Adrenal gland (tissue), 12 donors: Measurements from ENCODE around the gene CST4. TPM values are rescaled to one million over a fixed set of nuclear protein-coding genes. Genes with fewer than 3 reads are reported as not detected.

Experiments used
- DNase-seq, 7 donors: peaks; one replicate each; pipeline ENCODE4 v3.0.0-alpha.2; 2019 to 2020
- H3K27ac ChIP-seq, 5 donors: fragments of 200-600 bp; sonication (generic) in 4 of 5; 1 replicate in 3 of 5; 2 replicates in 2 of 5; pipeline versions ENCODE4 v1.5.1 to v1.8.0; 2016 to 2020; ENCODE audit warnings: mild to moderate bottlenecking in 1 of 5
- H3K27me3 ChIP-seq: fragments of 200-600 bp; 2 replicates; pipeline ENCODE4 v1.8.0; 2021
- H3K36me3 ChIP-seq, 2 donors: fragments of 200-600 bp; replicated peaks in 1 of 2; 1 replicate in 1 of 2; 2 replicates in 1 of 2; pipeline versions ENCODE4 v1.5.1 to v1.8.0; 2018 to 2022
- H3K4me1 ChIP-seq, 2 donors: fragments of 200-600 bp; replicated peaks in 1 of 2; 1 replicate in 1 of 2; 2 replicates in 1 of 2; pipeline versions ENCODE4 v1.5.1 to v1.8.0; 2018 to 2021
- H3K4me3 ChIP-seq, 4 donors: fragments of 200-600 bp; sonication (generic) in 3 of 4; one replicate each; pipeline ENCODE4 v1.5.1; 2016 to 2018
- H3K9me3 ChIP-seq, 3 donors: fragments of 200-600 bp; sonication (generic) in 1 of 3; replicated peaks in 1 of 3; 1 replicate in 2 of 3; 2 replicates in 1 of 3; pipeline versions ENCODE4 v1.5.1 to v1.8.0; 2016 to 2021
- POLR2A ChIP-seq, 2 donors: fragments of 450-650 bp; IDR thresholded peaks; one replicate each; pipeline ENCODE4 v1.6.1; 2017; ENCODE audit warnings: antibody characterized with exemption in 2 of 2, mild to moderate bottlenecking in 2 of 2, moderate library complexity in 1 of 2
- WGBS, 4 donors: extraction: QIAGEN DNeasy Blood & Tissue Kit in 2 of 4; methylation state at CpG; one replicate each; pipeline versions ENCODE4 v1.1.5 to v1.1.7; 2013 to 2017; 5-methylcytosine and 5-hydroxymethylcytosine counted together
- intact Hi-C, 2 donors: fragments of 100-400 bp; cut with DNase I; formaldehyde crosslinking; loops; one replicate each; pipeline versions ENCODE4 v1.14.1 to v1.15.0; 2022 to 2023
- polyA plus RNA-seq, 3 donors: library from polyadenylated mRNA; stranded (reverse); fragments of 200-250 nt in 2 of 3; fragments of 350-450 nt in 1 of 3; fragmentation: Illumina TruSeq in 1 of 3; extraction: RNeasy Lipid Tissue Mini Kit (QIAGEN cat#74804) in 1 of 3; gene quantifications; one replicate each; pipeline ENCODE4 v1.2.3, GENCODE V29; 2013 to 2014
- total RNA-seq, 9 donors: library from RNA; depleted of rRNA in 4 of 9; stranded (reverse); fragments of >200 nt in 4 of 9; fragments of 120-200 nt in 1 of 9; fragmentation: NEBNext Ultra II Directional in 1 of 9; extraction: Animal tissue kit (Norgen Biotek cat#: 25700) in 1 of 9; gene quantifications; one replicate each; pipeline versions ENCODE4 v1.1.0 to v1.2.4, GENCODE V29; 2013 to 2023
- TF ChIP-seq, protein P1 (sequence below), 6 experiments: fragments of 450-650 bp in 4 of 6; fragments of 200-600 bp in 2 of 6; sonication (generic) in 1 of 6; IDR thresholded peaks; 1 replicate in 5 of 6; 2 replicates in 1 of 6; pipeline versions ENCODE4 v1.5.1 to v1.8.0; 2016 to 2021; ENCODE audit warnings: antibody characterized with exemption in 6 of 6, mild to moderate bottlenecking in 2 of 6, moderate library complexity in 1 of 6
- donor health status: healthy with polysubstance abuse.
- donor health status: Bipolar disorder and iron deficiency.
- donor health status: DM: yes; HTN: yes; CAD: no.
- donor health status: DM: no; HTN: no; CAD: no.
- donor health status: DM: no; HTN: no; CAD: no.
- donor health status: DM: yes; HTN: yes; CAD: no.

The CST4 gene
- total and polyA plus RNA-seq, 12 donors = not detected

DNA sequence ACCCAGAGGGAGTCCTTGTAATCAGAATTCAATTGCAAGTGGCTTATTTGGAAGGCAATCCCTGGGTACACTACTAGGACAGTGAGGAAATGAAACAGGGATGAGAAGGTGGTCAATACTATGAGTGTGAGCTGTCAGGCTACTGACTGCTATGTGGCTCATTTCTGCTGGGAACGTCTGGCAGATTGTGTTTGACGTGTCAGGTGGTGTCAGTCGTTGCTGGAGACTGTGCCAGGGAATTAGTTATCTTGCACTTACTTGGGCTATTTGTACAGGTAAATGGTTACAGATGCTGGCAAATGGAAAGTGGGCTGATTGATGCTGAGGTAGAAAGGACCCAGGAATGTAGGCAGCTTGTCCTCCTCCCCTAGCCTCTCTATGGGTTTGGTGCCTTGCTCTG lies 17.4 kb downstream of the CST4 start:
- Histone ChIP-seq H3K4me3 (no peak overlapping the region), H3K9me3 (no peaks in the 10 kb centered on the region), H3K27ac (no peak overlapping the region), H3K4me1 (no peaks in the 10 kb centered on the region), H3K27me3 (no peaks in the 10 kb centered on the region), H3K36me3 (no peaks in the 10 kb centered on the region)
- no peak for TF ChIP-seq POLR2A (IDR thresholded peaks at IDR 0.05)
- TF ChIP-seq, protein P1, sequence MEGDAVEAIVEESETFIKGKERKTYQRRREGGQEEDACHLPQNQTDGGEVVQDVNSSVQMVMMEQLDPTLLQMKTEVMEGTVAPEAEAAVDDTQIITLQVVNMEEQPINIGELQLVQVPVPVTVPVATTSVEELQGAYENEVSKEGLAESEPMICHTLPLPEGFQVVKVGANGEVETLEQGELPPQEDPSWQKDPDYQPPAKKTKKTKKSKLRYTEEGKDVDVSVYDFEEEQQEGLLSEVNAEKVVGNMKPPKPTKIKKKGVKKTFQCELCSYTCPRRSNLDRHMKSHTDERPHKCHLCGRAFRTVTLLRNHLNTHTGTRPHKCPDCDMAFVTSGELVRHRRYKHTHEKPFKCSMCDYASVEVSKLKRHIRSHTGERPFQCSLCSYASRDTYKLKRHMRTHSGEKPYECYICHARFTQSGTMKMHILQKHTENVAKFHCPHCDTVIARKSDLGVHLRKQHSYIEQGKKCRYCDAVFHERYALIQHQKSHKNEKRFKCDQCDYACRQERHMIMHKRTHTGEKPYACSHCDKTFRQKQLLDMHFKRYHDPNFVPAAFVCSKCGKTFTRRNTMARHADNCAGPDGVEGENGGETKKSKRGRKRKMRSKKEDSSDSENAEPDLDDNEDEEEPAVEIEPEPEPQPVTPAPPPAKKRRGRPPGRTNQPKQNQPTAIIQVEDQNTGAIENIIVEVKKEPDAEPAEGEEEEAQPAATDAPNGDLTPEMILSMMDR (IDR thresholded peaks at IDR 0.05) = no peak
- intact Hi-C loops = no loop called here
- DNase-seq = no peak
- 64 to 74% (median 65%) methylated on average over 2 to 3 of the region's 3 CpGs for WGBS, 4 donors

DNA sequence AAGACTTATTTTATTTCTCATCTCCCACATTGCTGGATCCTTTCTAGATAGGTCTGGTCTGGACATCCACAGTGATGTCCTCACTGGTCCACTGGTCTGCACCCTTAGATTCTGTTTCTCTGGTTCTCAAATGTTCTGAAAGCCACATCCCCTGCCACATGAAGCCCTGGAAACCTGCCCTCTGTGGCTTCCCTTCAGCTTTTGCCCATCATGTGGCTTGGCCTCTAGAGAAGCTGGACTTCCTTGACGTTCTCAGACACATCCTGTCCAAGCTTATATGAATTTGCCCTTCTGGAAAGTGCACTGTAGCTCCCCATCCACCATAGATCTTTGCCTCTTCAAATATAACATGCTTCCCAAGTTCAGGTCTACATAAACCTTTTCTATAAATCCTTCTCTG lies 18.5 kb downstream of the CST4 start:
- DNase-seq = no peak
- Histone ChIP-seq H3K27ac (no peak overlapping the region), H3K9me3 (no peaks in the 10 kb centered on the region), H3K36me3 (no peaks in the 10 kb centered on the region), H3K27me3 (no peaks in the 10 kb centered on the region), H3K4me3 (no peak overlapping the region), H3K4me1 (no peaks in the 10 kb centered on the region)
- intact Hi-C loops = no loop called here
- WGBS, 4 donors = 29 to 44% (median 32%) methylated on average over 1 of the region's 1 CpG
- no peak for TF ChIP-seq POLR2A (IDR thresholded peaks at IDR 0.05)
- TF ChIP-seq, protein P1 (IDR thresholded peaks at IDR 0.05) = no peak

DNA sequence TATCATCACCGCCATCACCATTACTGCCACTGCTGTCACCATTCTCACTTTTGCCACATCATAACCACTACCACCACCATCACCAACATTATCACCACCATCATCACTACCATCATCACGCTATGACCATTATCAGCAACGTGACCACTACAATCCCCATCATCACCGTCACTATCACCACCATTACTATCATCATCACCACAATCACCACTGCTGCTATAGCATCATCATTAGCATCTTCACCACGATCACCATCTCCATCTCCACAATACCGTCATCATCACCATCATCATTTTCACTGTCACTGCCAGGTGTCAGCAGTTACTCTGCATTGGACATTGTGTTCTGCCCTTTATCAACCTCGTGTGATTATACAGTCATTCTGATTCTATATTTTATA lies 19.0 kb downstream of the CST4 start:
- no peaks in the 10 kb centered on the region for H3K27me3 ChIP-seq
- intact Hi-C loops = loop anchor here in 1 of 2 donors (5.0 kb wide), 1 partner anchor 327 kb away; no protein-coding TSS in a partner anchor
- no peaks in the 10 kb centered on the region for H3K36me3 ChIP-seq
- WGBS, 4 donors = 83 to 89% (median 86%) methylated on average over 7 of the region's 7 CpGs
- H3K27ac ChIP-seq = no peak overlapping the region
- DNase-seq = no peak
- TF ChIP-seq POLR2A (IDR thresholded peaks at IDR 0.05) = no peak
- TF ChIP-seq, protein P1 (IDR thresholded peaks at IDR 0.05) = no peak
- H3K4me1 ChIP-seq = no peaks in the 10 kb centered on the region
- H3K4me3 ChIP-seq = no peak overlapping the region
- no peaks in the 10 kb centered on the region for H3K9me3 ChIP-seq

DNA sequence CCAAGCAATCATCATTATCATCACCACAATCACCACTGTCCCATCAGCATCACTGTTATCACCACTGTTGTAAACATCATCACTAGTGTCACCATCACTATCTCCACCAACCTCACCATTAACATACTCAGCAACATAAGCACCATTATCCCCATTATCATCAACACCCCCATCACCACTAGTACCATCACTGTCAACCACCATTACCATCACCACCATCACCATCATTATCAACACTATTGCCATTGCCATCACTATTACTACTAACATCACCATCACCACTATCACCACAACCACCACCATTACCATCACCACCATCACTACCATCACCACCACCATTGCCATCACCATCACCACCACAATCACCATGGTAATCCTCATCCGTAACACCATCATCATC lies 19.5 kb downstream of the CST4 start:
- TF ChIP-seq, protein P1 (IDR thresholded peaks at IDR 0.05) = no peak
- no peak for TF ChIP-seq POLR2A (IDR thresholded peaks at IDR 0.05)
- Histone ChIP-seq H3K4me1 (no peaks in the 10 kb centered on the region), H3K27me3 (no peaks in the 10 kb centered on the region), H3K36me3 (no peaks in the 10 kb centered on the region), H3K9me3 (no peaks in the 10 kb centered on the region), H3K4me3 (no peak overlapping the region), H3K27ac (no peak overlapping the region)
- 90 to 93% (median 92%) methylated on average over 1 of the region's 1 CpG for WGBS, 4 donors
- intact Hi-C loops = loop anchor here in 1 of 2 donors (5.0 kb wide), 1 partner anchor 328 kb away; no protein-coding TSS in a partner anchor
- no peak for DNase-seq
